Measurements from ENCODE around the gene ITGA5. TPM values are rescaled to one million over a fixed set of nuclear protein-coding genes. Genes with fewer than 3 reads are reported as not detected.

Gene ITGA5
- total and polyA plus RNA-seq, 2 of the 13 experiments (the other 11 are each of a cell fraction or from before 2014, with no cell fraction given): 0.20 to 0.40 TPM

DNA sequence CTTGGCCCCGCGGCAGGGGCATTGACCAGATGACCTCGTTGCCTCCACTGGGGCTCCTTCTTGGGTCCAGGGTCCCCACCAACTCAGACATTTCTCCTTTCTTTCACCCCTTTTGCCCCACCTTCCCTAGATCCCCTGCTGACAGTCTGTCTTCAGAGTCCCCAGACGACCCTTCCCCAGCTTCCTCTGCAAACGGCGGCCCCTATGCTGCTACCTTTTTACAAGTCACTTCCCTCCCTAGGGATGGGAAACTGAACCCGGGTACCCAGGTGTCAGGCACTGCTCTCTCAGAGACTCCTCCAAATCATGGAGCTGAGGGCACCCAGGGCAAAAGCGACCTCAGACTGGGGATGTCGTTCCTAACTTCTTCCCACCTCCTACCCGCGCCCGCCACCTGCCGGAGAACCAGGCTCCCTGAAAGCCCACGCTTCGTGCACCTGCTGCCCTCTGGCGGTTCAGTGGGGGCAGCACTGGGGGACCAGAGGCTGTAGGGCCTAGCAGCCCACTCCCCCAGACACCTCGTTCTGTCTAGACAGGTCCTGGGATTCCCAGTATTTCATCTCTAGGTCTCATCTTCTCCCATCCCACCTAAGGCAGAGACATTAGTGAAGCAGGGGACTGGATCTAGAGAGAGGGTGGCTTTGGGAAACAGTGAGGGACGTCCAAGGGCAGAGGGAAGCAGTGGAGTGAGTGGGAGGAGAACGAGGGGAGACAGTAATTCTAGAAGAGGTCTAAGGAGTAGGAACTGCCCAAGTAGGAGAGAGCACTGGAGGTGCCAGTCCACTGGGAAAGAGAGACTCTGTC lies 39.5 kb downstream of the ITGA5 start (continued):
- TF ChIP-seq, protein P1, sequence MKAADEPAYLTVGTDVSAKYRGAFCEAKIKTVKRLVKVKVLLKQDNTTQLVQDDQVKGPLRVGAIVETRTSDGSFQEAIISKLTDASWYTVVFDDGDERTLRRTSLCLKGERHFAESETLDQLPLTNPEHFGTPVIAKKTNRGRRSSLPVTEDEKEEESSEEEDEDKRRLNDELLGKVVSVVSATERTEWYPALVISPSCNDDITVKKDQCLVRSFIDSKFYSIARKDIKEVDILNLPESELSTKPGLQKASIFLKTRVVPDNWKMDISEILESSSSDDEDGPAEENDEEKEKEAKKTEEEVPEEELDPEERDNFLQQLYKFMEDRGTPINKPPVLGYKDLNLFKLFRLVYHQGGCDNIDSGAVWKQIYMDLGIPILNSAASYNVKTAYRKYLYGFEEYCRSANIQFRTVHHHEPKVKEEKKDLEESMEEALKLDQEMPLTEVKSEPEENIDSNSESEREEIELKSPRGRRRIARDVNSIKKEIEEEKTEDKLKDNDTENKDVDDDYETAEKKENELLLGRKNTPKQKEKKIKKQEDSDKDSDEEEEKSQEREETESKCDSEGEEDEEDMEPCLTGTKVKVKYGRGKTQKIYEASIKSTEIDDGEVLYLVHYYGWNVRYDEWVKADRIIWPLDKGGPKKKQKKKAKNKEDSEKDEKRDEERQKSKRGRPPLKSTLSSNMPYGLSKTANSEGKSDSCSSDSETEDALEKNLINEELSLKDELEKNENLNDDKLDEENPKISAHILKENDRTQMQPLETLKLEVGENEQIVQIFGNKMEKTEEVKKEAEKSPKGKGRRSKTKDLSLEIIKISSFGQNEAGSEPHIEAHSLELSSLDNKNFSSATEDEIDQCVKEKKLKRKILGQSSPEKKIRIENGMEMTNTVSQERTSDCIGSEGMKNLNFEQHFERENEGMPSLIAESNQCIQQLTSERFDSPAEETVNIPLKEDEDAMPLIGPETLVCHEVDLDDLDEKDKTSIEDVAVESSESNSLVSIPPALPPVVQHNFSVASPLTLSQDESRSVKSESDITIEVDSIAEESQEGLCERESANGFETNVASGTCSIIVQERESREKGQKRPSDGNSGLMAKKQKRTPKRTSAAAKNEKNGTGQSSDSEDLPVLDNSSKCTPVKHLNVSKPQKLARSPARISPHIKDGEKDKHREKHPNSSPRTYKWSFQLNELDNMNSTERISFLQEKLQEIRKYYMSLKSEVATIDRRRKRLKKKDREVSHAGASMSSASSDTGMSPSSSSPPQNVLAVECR (CRISPR knock-in tag; IDR thresholded peaks at IDR 0.05; ENCODE audit: borderline replicate concordance): peak; percentile 21; the same call in 1 of the 2 replicates
- TF ChIP-seq SIN3A (IDR thresholded peaks at IDR 0.05; ENCODE audit: borderline replicate concordance, low read depth, low read length): no peak
- TF ChIP-seq XRCC5 (optimal IDR thresholded peaks at IDR 0.05; ENCODE audit: low read length): peak; percentile 99
- TF ChIP-seq ZBTB20 (CRISPR knock-in tag; IDR thresholded peaks at IDR 0.05; ENCODE audit: borderline replicate concordance, low read depth): peak; percentile 56; the same call in 1 of the 2 replicates
- peak; percentile 43; the same call in 1 of the 2 replicates for TF ChIP-seq SAP130 (CRISPR knock-in tag; IDR thresholded peaks at IDR 0.05; ENCODE audit: low read depth)
- peak; percentile 60; the same call in 1 of the 2 replicates for TF ChIP-seq MYC (CRISPR knock-in tag; IDR thresholded peaks at IDR 0.05; ENCODE audit: borderline replicate concordance)
- TF ChIP-seq, protein P2, sequence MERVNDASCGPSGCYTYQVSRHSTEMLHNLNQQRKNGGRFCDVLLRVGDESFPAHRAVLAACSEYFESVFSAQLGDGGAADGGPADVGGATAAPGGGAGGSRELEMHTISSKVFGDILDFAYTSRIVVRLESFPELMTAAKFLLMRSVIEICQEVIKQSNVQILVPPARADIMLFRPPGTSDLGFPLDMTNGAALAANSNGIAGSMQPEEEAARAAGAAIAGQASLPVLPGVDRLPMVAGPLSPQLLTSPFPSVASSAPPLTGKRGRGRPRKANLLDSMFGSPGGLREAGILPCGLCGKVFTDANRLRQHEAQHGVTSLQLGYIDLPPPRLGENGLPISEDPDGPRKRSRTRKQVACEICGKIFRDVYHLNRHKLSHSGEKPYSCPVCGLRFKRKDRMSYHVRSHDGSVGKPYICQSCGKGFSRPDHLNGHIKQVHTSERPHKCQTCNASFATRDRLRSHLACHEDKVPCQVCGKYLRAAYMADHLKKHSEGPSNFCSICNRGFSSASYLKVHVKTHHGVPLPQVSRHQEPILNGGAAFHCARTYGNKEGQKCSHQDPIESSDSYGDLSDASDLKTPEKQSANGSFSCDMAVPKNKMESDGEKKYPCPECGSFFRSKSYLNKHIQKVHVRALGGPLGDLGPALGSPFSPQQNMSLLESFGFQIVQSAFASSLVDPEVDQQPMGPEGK (CRISPR knock-in tag; IDR thresholded peaks at IDR 0.05): peak; percentile 73
- TF ChIP-seq ZNF124 (CRISPR knock-in tag; IDR thresholded peaks at IDR 0.05): peak; percentile 42; the same call in 1 of the 2 replicates
- TF ChIP-seq SMC3 (IDR thresholded peaks at IDR 0.05; ENCODE audit: low read length): peak; percentile 46; the same call in 1 of the 2 replicates
- peak; percentile 37; the same call in 1 of the 2 replicates for TF ChIP-seq ZNF788 (CRISPR knock-in tag; IDR thresholded peaks at IDR 0.05; ENCODE audit: borderline replicate concordance)
- TF ChIP-seq NONO (IDR thresholded peaks at IDR 0.05): no peak
- TF ChIP-seq NONO (CRISPR knock-in tag; conservative IDR thresholded peaks at IDR 0.05): peak; percentile 71
- TF ChIP-seq, protein P3, sequence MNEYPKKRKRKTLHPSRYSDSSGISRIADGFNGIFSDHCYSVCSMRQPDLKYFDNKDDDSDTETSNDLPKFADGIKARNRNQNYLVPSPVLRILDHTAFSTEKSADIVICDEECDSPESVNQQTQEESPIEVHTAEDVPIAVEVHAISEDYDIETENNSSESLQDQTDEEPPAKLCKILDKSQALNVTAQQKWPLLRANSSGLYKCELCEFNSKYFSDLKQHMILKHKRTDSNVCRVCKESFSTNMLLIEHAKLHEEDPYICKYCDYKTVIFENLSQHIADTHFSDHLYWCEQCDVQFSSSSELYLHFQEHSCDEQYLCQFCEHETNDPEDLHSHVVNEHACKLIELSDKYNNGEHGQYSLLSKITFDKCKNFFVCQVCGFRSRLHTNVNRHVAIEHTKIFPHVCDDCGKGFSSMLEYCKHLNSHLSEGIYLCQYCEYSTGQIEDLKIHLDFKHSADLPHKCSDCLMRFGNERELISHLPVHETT (CRISPR knock-in tag; conservative IDR thresholded peaks at IDR 0.05): 0 out of 2 replicates have a peak, but pooled peaks have one; percentile 36
- peak; percentile 37; the same call in 1 of the 2 replicates for TF ChIP-seq ZFX (CRISPR knock-in tag; IDR thresholded peaks at IDR 0.05; ENCODE audit: low read depth)
- TF ChIP-seq HNRNPK (IDR thresholded peaks at IDR 0.05; ENCODE audit: low read depth, low read length, poor library complexity, severe bottlenecking): peak; percentile 0
- TF ChIP-seq, protein P4, sequence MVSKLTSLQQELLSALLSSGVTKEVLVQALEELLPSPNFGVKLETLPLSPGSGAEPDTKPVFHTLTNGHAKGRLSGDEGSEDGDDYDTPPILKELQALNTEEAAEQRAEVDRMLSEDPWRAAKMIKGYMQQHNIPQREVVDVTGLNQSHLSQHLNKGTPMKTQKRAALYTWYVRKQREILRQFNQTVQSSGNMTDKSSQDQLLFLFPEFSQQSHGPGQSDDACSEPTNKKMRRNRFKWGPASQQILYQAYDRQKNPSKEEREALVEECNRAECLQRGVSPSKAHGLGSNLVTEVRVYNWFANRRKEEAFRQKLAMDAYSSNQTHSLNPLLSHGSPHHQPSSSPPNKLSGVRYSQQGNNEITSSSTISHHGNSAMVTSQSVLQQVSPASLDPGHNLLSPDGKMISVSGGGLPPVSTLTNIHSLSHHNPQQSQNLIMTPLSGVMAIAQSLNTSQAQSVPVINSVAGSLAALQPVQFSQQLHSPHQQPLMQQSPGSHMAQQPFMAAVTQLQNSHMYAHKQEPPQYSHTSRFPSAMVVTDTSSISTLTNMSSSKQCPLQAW (CRISPR knock-in tag; IDR thresholded peaks at IDR 0.05): peak; percentile 81; the same call in 1 of the 2 replicates
